H9 (cell line): ENCODE results near the gene SLC25A14. TPM values are rescaled to one million over a fixed set of nuclear protein-coding genes. Genes with fewer than 3 reads are reported as not detected.

Experiments used
- DNase-seq: peaks from one replicate; pipeline ENCODE4 v3.0.0-alpha.2; 2017
- H2AFZ ChIP-seq: one replicate; pipeline ENCODE4 v1.6.1; 2013; ENCODE audit warnings: mild to moderate bottlenecking, low read length, control low read depth, moderate library complexity
- H2AK5ac ChIP-seq: 2 replicates; pipeline ENCODE4 v1.6.1; 2013; ENCODE audit warnings: low read length, control low read depth, mixed read lengths; ENCODE audit not compliant: insufficient read length
- H2BK120ac ChIP-seq: one replicate; pipeline ENCODE4 v1.6.1; 2013; ENCODE audit warnings: low read depth, mild to moderate bottlenecking, low read length, control low read depth, inconsistent platforms; ENCODE audit not compliant: poor library complexity, severe bottlenecking
- H2BK12ac ChIP-seq: 2 replicates; pipeline ENCODE4 v1.6.1; 2013; ENCODE audit warnings: low read length, control low read depth, mixed read lengths, low read depth; ENCODE audit not compliant: insufficient read length
- H2BK15ac ChIP-seq: 2 replicates; pipeline ENCODE4 v1.6.1; 2013; ENCODE audit warnings: low read depth, low read length, control low read depth
- H2BK20ac ChIP-seq: one replicate; pipeline ENCODE4 v1.6.1; 2013; ENCODE audit warnings: low read depth, mild to moderate bottlenecking, low read length, control low read depth, inconsistent platforms; ENCODE audit not compliant: poor library complexity, severe bottlenecking
- H2BK5ac ChIP-seq: 2 replicates; pipeline ENCODE4 v1.6.1; 2013; ENCODE audit warnings: low read length, control low read depth, mixed read lengths; ENCODE audit not compliant: insufficient read length
- H3K14ac ChIP-seq: 2 replicates; pipeline ENCODE4 v1.6.1; 2013; ENCODE audit warnings: low read length, control low read depth; ENCODE audit not compliant: insufficient read depth
- H3K18ac ChIP-seq: 2 replicates; pipeline ENCODE4 v1.6.1; 2013; ENCODE audit warnings: low read depth, mild to moderate bottlenecking, mixed read lengths, low read length, control low read depth; ENCODE audit not compliant: insufficient read length
- H3K23ac ChIP-seq: 2 replicates; pipeline ENCODE4 v1.6.1; 2013; ENCODE audit warnings: low read length, control low read depth, mixed read lengths, low read depth; ENCODE audit not compliant: insufficient read length
- H3K23me2 ChIP-seq: 2 replicates; pipeline ENCODE4 v1.6.1; 2013; ENCODE audit warnings: low read depth, mild to moderate bottlenecking, mixed read lengths, low read length, control low read depth; ENCODE audit not compliant: insufficient read length, poor library complexity, severe bottlenecking
- H3K27ac ChIP-seq: 2 replicates; pipeline ENCODE4 v1.5.1; 2013; ENCODE audit warnings: low read length, control low read depth, mixed read lengths, low read depth; ENCODE audit not compliant: insufficient read length
- H3K27me3 ChIP-seq: 2 replicates; pipeline ENCODE4 v1.6.1; 2013; ENCODE audit warnings: low read length, control low read depth, inconsistent platforms; ENCODE audit not compliant: insufficient read depth
- H3K4ac ChIP-seq: 2 replicates; pipeline ENCODE4 v1.6.1; 2013; ENCODE audit warnings: low read depth, mild to moderate bottlenecking, control low read depth, inconsistent platforms, low read length, moderate library complexity
- H3K4me1 ChIP-seq: 2 replicates; pipeline ENCODE4 v1.6.1; 2013; ENCODE audit warnings: low read length, control low read depth, inconsistent platforms; ENCODE audit not compliant: insufficient read depth
- H3K4me2 ChIP-seq: 2 replicates; pipeline ENCODE4 v1.6.1; 2013; ENCODE audit warnings: low read length, control low read depth, mixed read lengths; ENCODE audit not compliant: insufficient read length, insufficient read depth
- H3K56ac ChIP-seq: 2 replicates; pipeline ENCODE4 v1.6.1; 2013; ENCODE audit warnings: low read depth, mild to moderate bottlenecking, mixed read lengths, low read length, control low read depth; ENCODE audit not compliant: insufficient read length
- H3K79me1 ChIP-seq: 2 replicates; pipeline ENCODE4 v1.6.1; 2013; ENCODE audit warnings: low read depth, mild to moderate bottlenecking, moderate library complexity, low read length, control low read depth, inconsistent platforms; ENCODE audit not compliant: insufficient read depth, poor library complexity, severe bottlenecking
- H3K79me2 ChIP-seq: 2 replicates; pipeline ENCODE4 v1.6.1; 2013; ENCODE audit warnings: low read length, control low read depth, inconsistent platforms; ENCODE audit not compliant: insufficient read depth
- H3K9ac ChIP-seq: 2 replicates; pipeline ENCODE4 v1.6.1; 2013; ENCODE audit warnings: low read length, control low read depth, mixed read lengths; ENCODE audit not compliant: insufficient read length; ENCODE audit errors: extremely low read depth
- H3K9me3 ChIP-seq: one replicate; pipeline ENCODE4 v1.6.1; 2013; ENCODE audit warnings: low read depth, low read length, inconsistent platforms; ENCODE audit not compliant: control insufficient read depth
- H3T11ph ChIP-seq: one replicate; pipeline ENCODE4 v1.6.1; 2013; ENCODE audit warnings: mild to moderate bottlenecking, low read length, control low read depth, inconsistent platforms
- H4K20me1 ChIP-seq: one replicate; pipeline ENCODE4 v1.6.1; 2013; ENCODE audit not compliant: control insufficient read depth, insufficient read length, insufficient read depth
- H4K5ac ChIP-seq: 2 replicates; pipeline ENCODE4 v1.6.1; 2013; ENCODE audit warnings: low read depth, mild to moderate bottlenecking, mixed read lengths, low read length, control low read depth; ENCODE audit not compliant: insufficient read length
- H4K8ac ChIP-seq: replicated peaks from 2 replicates; pipeline ENCODE4 v1.6.1; 2013; ENCODE audit warnings: low read length, control low read depth, mixed read lengths, low read depth; ENCODE audit not compliant: insufficient read length
- H4K91ac ChIP-seq: 2 replicates; pipeline ENCODE4 v1.6.1; 2013; ENCODE audit warnings: low read depth, mild to moderate bottlenecking, moderate library complexity, mixed read lengths, low read length, control low read depth; ENCODE audit not compliant: insufficient read length
- H3K27ac Mint-ChIP-seq, 3 experiments: 2 replicates in 2 of 3; 3 replicates in 1 of 3; pipeline ENCODE4 v1.8.0; 2020 to 2021; ENCODE audit warnings: mixed read lengths in 3 of 3, mild to moderate bottlenecking in 1 of 3, moderate library complexity in 1 of 3
- H3K27me3 Mint-ChIP-seq: 2 replicates; pipeline ENCODE4 v1.8.0; 2021; ENCODE audit warnings: low read depth, mild to moderate bottlenecking, moderate library complexity, mixed read lengths
- H3K36me3 Mint-ChIP-seq, 3 experiments: 2 replicates in 2 of 3; 3 replicates in 1 of 3; pipeline ENCODE4 v1.8.0; 2020 to 2021; ENCODE audit warnings: low read depth in 3 of 3, mixed read lengths in 3 of 3; ENCODE audit not compliant: insufficient read depth in 1 of 3
- H3K4me1 Mint-ChIP-seq, 2 experiments: 2 replicates each; pipeline ENCODE4 v1.8.0; 2020; ENCODE audit warnings: mixed read lengths in 2 of 2
- H3K4me3 Mint-ChIP-seq, 2 experiments: 2 replicates in 1 of 2; 3 replicates in 1 of 2; pipeline ENCODE4 v1.8.0; 2020 to 2021; ENCODE audit warnings: mild to moderate bottlenecking in 2 of 2, mixed read lengths in 2 of 2, moderate library complexity in 1 of 2
- H3K9me3 Mint-ChIP-seq, 2 experiments: 2 replicates in 1 of 2; 3 replicates in 1 of 2; pipeline ENCODE4 v1.8.0; 2020; ENCODE audit warnings: mild to moderate bottlenecking in 2 of 2, mixed read lengths in 2 of 2, moderate library complexity in 1 of 2
- WGBS: extraction: QIAGEN DNeasy Blood & Tissue Kit; methylation state at CpG from one replicate; pipeline ENCODE4 v1.1.7; 2013; ENCODE audit warnings: missing lambda C conversion rate, low lambda C conversion rate, mixed read lengths; ENCODE audit not compliant: insufficient read length; ENCODE audit errors: extremely low coverage; 5-methylcytosine and 5-hydroxymethylcytosine counted together
- total RNA-seq: library from RNA; stranded (reverse); gene quantifications from 2 replicates; pipeline ENCODE4 v1.2.1, GENCODE V29; 2021
- TF ChIP-seq, protein P1 (sequence below): fragments of 200-600 bp; sonication (generic); conservative IDR thresholded peaks from 3 replicates; pipeline ENCODE4 v1.8.0; 2021; ENCODE audit warnings: antibody characterized with exemption, mild to moderate bottlenecking

SLC25A14 gene
- total RNA-seq, 1 experiment from 2014 or later, result 12.7 TPM

DNA sequence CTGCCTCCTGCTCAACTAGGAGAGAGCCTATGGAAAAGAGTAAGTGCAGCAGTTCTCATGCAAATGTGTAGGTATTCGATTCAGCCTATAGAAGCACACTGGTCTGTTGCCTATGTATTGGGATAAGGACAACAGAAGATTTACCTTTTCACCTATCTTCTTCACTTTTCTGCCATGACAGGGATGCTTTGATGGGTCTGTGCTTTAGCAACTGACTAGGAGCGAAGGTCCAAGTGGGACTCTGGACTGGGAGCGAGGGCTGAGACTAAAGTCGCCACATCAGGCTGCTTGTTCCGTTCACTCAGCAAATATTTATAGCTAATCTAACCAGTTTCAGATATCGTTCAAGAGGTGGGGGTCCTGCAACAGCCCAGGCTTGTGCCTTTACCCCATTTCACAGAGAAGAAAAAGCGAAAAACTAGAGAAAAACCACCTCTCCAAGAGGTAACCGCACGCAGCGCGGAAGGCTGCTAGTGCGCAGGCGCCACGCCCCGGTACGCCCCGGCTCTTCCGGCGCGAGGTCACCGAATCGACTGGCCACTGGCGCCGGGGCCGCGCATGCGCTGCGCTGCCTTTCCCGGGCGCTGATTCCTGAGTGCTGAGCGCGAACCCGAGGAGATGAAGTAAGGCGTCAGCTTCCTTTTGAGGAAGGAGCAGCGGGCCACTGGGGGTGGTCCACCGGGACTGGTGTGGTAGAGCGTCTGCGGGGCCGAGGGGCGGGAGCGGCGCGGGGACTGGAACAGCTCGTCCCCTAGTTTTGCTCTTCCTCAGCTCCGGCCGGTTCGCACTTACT, 61.9 kb downstream of the SLC25A14 start, which contains the start of gene RBMX2:
RBMX2 (plus strand) TSS at position 573 of the 793 bp plus-strand sequence; CDS start at position 619, 46 bp downstream.
- H2BK20ac ChIP-seq, result no peak within 1 kb of the TSS
- H2AFZ ChIP-seq, result peak within 1 kb of the TSS; percentile 75
- peaks cover 26% of the 10 kb centered on the region for H3K27me3 Mint-ChIP-seq
- H4K5ac ChIP-seq, result no peak within 1 kb of the TSS
- H3K23me2 ChIP-seq, result peaks cover 4% of the 10 kb centered on the region
- H2BK12ac ChIP-seq, result peak within 1 kb of the TSS; percentile 89
- no peak within 1 kb of the TSS for H2BK5ac ChIP-seq
- no peak within 1 kb of the TSS for H4K8ac ChIP-seq
- peak within 1 kb of the TSS; percentile 88 to 95 (median 95) for H3K27ac Mint-ChIP-seq
- H3K56ac ChIP-seq, result no peak within 1 kb of the TSS
- H3K4me1 Mint-ChIP-seq, result no peaks in the 10 kb centered on the region
- H4K20me1 ChIP-seq, result no peaks in the 10 kb centered on the region
- H3K79me2 ChIP-seq, result no peaks in the 10 kb centered on the region
- peaks cover 17% of the 10 kb centered on the region for H3K9me3 ChIP-seq
- H3K4me1 ChIP-seq, result no peaks in the 10 kb centered on the region
- no peaks in the 10 kb centered on the region for H3K27me3 ChIP-seq
- peak within 1 kb of the TSS; percentile 87 for H3K4me2 ChIP-seq
- H3K79me1 ChIP-seq, result no peaks in the 10 kb centered on the region
- peak within 1 kb of the TSS; percentile 89 for H3K9ac ChIP-seq
- H3K9me3 Mint-ChIP-seq, result peaks cover 0 to 43% of the 10 kb centered on the region in 2 experiments; a peak in 2 of 5 replicates
- no peak within 1 kb of the TSS for H2BK120ac ChIP-seq
- no peak within 1 kb of the TSS for H3K4ac ChIP-seq
- H2AK5ac ChIP-seq, result no peak within 1 kb of the TSS
- H4K91ac ChIP-seq, result no peak within 1 kb of the TSS
- no peak within 1 kb of the TSS for H2BK15ac ChIP-seq
- H3K23ac ChIP-seq, result no peak within 1 kb of the TSS
- H3K14ac ChIP-seq, result peak within 1 kb of the TSS; percentile 67; the same call in 1 of the 2 replicates
- peak within 1 kb of the TSS; percentile 76 to 86 for H3K4me3 Mint-ChIP-seq
- DNase-seq, result peak; percentile 75
- TF ChIP-seq, protein P1, sequence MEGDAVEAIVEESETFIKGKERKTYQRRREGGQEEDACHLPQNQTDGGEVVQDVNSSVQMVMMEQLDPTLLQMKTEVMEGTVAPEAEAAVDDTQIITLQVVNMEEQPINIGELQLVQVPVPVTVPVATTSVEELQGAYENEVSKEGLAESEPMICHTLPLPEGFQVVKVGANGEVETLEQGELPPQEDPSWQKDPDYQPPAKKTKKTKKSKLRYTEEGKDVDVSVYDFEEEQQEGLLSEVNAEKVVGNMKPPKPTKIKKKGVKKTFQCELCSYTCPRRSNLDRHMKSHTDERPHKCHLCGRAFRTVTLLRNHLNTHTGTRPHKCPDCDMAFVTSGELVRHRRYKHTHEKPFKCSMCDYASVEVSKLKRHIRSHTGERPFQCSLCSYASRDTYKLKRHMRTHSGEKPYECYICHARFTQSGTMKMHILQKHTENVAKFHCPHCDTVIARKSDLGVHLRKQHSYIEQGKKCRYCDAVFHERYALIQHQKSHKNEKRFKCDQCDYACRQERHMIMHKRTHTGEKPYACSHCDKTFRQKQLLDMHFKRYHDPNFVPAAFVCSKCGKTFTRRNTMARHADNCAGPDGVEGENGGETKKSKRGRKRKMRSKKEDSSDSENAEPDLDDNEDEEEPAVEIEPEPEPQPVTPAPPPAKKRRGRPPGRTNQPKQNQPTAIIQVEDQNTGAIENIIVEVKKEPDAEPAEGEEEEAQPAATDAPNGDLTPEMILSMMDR, result no peak
- no CpG with 5 or more reads among the region's 47 CpGs for WGBS
- H3T11ph ChIP-seq, result no peak within 1 kb of the TSS
- peak within 1 kb of the TSS; percentile 37 for H3K18ac ChIP-seq
- H3K27ac ChIP-seq, result no peak within 1 kb of the TSS
- peaks cover 2 to 27% (median 15%) of the 10 kb centered on the region in 3 experiments; a peak in 6 of 7 replicates for H3K36me3 Mint-ChIP-seq
